ENCODE results near the gene DIPK1B.

DNA sequence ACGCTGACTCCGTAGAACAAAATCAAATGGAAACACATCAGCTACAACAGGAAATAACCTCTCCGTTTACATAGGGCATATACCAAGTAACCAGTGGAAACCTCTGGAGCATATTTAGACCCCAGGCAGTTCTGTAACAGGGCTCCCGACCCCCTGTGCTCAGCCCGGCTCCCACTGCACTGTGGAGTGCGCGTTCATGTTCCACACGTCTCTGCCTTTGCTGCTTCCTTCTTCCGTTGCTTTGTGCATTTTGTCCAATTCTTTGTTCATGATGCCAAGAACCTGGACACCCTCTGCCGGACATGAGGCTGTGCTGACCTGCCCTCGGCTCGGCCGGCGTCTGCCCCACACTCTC lies 19.3 kb upstream of the DIPK1B start:
- TF ChIP-seq, protein P1, sequence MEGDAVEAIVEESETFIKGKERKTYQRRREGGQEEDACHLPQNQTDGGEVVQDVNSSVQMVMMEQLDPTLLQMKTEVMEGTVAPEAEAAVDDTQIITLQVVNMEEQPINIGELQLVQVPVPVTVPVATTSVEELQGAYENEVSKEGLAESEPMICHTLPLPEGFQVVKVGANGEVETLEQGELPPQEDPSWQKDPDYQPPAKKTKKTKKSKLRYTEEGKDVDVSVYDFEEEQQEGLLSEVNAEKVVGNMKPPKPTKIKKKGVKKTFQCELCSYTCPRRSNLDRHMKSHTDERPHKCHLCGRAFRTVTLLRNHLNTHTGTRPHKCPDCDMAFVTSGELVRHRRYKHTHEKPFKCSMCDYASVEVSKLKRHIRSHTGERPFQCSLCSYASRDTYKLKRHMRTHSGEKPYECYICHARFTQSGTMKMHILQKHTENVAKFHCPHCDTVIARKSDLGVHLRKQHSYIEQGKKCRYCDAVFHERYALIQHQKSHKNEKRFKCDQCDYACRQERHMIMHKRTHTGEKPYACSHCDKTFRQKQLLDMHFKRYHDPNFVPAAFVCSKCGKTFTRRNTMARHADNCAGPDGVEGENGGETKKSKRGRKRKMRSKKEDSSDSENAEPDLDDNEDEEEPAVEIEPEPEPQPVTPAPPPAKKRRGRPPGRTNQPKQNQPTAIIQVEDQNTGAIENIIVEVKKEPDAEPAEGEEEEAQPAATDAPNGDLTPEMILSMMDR (IDR thresholded peaks at IDR 0.05): no peak
- TF ChIP-seq POLR2A (IDR thresholded peaks at IDR 0.05) (no peak), EP300 (IDR thresholded peaks at IDR 0.05) (no peak)
